ENCODE data around the gene CEP128.
A peak's percentile ranks its signal among the peaks of the same experiment; 100 is the strongest.

Gene CEP128

DNA sequence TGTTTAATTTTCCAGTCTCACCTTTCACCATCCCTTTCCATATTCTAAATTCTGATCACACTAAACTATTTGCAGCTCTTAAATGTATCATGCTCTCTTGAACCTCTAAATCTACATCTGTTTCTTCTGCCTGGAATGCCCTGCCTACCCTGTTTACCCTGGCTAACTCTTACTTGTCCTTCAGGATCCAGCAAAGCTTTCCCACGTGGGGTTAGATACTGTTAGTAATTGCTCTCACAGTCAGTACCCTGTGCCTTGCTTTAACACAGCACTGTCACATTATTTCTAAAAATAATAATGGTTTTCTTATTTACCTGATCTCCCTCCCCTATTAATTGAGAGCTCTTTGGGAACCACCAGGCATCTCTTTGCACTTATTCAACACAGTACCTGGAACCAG lies 333.0 kb downstream of the CEP128 start:
- no peak for DNase-seq (ENCODE audit: low spot score)

- DNase-seq (ENCODE audit: low spot score) = no peak
Measured at GRCh38 chr14:80607430-80608190, 333.9 kb downstream of the CEP128 start.

DNA sequence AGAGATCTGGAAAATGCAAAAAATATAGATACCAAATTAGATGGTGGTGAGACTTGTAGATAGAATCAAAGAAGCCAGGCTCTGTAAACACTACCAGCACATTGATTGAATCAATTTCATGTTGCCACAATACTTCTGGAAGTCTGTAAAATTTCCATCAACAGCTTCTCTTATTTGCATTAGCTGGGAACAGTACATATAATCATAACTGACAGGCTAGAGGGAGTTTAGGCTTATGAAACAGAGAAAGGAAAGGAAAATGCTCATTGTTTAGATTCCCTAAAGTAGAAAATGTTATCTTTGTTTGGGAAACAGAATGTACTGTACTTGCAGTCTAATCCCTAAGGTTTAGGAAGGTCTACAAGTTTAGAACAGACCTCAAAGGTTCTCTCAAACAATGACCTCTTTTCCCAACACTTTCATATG lies 335.2 kb downstream of the CEP128 start:
- no peak for DNase-seq (ENCODE audit: low spot score)

- DNase-seq (ENCODE audit: low spot score) = no peak
Measured at GRCh38 chr14:80605536-80605935, 336.0 kb downstream of the CEP128 start.

- DNase-seq (ENCODE audit: low spot score) = no peak
Measured at GRCh38 chr14:80602946-80603345, 338.6 kb downstream of the CEP128 start.

DNA sequence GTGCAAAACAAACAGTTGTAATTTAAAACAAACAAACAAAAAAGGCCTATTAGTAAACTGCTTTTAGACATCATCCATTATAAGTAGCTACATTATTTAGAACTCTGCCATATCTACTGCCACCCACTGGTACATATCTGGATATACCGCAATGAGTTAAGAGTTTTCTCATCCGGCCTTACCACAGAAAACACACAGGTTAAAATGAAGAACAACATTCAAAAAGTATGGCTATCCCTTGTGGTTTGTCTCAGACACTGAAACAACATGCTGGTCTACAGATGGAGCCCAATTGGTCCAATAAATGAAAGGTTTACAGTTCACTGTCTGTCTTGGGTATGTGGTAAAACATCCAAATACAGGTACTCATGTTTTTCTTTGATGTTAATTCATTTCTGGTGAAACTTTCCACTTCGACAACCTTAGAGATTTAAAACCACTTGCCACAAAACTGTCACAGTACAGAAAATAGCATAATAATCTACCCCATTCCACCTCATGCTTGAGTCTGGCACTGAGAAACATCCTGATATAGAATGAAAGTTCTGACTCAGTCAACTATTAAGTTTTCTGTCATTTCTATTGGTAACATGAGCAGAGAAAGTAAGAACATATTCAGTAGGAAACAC lies 354.3 kb downstream of the CEP128 start:
- peak; percentile 59 for DNase-seq (ENCODE audit: low spot score)

- no peak for DNase-seq (ENCODE audit: low spot score)
Measured at GRCh38 chr14:80586131-80586530, 355.4 kb downstream of the CEP128 start.

DNA sequence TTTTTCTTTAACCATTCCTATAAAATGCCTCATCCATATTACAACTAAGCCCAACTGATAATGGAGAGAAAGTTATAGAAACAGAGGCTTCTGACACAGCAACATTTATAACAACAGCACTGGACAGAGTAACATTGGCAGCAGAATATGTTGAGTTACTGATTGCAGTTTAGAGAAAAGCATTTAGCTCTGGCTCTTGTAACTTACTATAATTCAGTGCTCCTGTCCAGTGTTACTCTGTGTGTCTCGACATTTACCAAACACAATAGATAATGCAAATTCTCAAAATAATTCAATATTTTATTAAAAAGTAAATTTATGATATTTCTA lies 356.1 kb downstream of the CEP128 start:
- DNase-seq (ENCODE audit: low spot score) = no peak

DNA sequence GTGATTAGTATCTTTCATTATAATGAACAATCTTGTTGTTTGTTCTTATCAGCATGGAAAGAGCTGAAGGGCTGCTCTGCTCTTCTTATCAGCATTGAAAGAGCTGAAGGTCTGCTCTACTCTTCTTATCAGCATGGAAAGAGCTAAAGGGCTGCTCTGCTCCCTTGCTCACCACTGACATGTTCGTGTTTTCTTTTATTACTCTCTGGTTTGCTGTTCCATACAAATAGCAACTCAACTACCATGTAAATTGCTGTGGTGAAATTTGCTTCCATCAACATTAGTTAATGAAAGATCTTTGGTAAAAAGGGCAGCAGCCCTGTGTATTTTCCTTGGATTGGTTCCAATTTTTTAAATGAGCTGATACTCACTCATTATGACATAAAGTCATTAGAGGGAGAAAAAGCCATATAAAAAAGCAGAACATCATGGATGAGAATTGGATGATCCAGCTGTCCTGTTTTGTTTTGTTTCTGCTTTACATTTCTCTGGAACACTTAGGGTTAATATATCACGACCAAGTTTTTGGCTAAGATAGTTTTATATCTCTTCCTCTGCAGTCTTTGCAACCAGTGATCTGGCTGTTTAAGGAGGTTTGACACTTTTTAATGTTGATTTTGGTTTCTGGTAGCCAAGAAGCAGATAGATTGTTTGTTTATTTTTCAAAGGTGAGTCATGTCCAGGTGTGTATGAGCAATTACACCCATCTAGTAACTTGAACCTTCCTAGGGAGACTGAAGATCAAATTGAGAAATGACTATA lies 356.6 kb downstream of the CEP128 start:
- DNase-seq (ENCODE audit: low spot score) = peak; percentile 46

- no peak for DNase-seq (ENCODE audit: low spot score)
Measured at GRCh38 chr14:80577599-80577998, 363.9 kb downstream of the CEP128 start.

- no peak for DNase-seq (ENCODE audit: low spot score)
Measured at GRCh38 chr14:80576401-80576800, 365.1 kb downstream of the CEP128 start.

GRCh38 chr14:80575763-80576162 lies 365.8 kb downstream of the CEP128 start:
- no peak for DNase-seq (ENCODE audit: low spot score)

DNA sequence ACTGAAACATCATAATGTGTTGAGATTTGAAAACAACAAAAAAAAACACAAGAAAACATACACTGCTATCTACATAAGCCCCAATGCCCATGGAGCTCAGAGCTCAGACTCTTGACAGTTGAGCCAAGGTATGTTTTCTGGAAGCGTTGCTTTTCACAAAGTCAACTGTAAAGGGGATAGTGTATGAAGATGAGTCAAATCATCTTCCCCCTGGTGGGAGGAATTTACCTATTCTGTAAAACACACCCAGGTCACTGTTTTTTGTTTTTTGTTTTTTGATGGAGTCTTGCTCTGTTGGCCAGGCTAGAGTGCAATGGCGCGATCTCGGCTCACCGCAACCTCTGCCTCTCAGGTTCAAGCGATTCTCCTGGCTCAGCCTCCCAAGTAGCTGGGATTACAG lies 368.9 kb downstream of the CEP128 start:
- DNase-seq (ENCODE audit: low spot score) = no peak

GRCh38 chr14:80570930-80571298 lies 370.6 kb downstream of the CEP128 start:
- no peak for DNase-seq (ENCODE audit: low spot score)

DNA sequence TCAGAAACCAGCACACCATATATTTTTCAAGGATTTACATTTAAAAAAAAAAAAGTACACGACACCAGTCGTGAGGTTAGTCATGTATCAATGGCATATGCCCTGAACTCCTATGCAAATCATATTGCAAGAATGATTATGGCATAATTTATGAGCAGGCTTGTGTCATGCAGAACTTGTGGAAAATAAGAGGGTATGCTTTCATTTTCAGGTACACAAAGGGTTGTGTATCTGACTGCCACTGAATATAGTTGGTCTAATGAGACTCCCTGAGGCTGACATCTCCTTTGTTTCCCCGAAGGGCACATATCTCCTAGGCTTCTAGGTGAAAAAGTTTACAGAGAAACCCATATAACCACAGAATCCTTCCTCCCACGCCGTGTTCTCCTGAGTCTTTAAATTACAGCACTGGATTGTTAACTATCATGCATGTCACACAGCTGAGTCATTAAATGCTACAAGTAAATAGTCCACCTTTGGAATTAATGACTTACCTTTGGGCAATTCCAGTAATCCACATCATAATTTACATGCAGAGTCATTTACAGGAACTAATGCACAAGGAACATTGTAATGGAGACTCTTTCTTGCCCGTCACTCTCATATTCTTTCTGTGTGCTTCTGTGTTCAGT lies 373.5 kb downstream of the CEP128 start:
- DNase-seq (ENCODE audit: low spot score) = peak; percentile 77

- no peak for DNase-seq (ENCODE audit: low spot score)
Measured at GRCh38 chr14:80565001-80565400, 376.5 kb downstream of the CEP128 start.

GRCh38 chr14:80564051-80564450 lies 377.5 kb downstream of the CEP128 start:
- DNase-seq (ENCODE audit: low spot score) = no peak

DNA sequence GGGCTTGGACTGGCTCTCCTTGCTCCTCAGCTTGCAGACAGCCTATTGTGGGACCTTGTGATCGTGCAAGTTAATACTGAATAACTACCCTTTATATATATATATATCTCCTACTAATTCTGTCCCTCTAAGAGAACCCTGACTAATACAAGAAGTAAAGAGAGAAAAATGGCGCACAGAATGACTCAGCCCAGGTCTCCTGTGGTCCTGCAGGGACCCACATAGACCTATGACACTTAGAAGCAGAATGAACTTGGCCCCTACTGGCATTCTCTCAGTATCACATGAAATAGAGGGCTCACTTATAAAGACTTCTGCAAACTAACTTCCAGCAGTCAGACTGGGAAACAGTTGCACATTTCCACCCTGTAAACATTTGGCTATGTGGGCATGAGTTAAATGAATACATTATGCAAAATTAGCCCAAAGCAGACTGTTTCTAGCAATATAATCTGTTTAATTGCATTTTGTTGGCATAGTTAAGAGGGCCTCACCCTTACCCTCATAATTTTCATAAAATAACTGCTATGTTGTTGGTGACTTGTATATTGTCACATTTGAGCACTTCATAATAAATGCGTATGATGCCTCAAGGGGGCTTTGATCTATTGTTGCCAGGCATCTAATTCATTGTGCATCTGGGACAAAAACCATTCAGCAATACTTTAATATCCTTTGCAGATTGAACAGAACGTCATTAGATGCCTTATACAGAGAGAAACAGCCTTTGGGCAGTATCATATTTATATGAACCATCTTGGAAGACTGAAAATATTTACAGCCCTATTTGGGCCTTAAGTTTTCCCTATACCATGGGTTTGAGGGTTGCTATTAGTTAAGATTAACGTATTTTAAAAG lies 380.5 kb downstream of the CEP128 start:
- no peak for DNase-seq (ENCODE audit: low spot score)

DNA sequence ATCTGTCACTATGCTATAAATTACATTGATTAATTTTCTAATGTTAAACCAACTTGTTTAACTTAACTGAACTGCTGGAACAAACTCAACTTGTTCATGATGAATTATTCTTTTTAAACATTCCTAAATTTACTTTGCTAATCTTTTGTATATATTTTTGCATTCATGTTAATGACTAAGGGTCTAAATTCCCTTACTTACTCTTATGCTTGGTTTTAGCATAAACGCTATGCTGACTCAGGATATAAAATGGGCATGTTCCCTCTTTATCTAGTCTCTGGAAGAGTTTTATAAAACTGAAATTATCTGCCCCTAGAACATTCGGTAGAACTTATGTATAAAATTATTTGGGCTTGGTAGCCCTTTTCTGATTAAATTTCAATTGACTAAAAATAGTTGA lies 387.4 kb downstream of the CEP128 start:
- no peak for DNase-seq (ENCODE audit: low spot score)

DNA sequence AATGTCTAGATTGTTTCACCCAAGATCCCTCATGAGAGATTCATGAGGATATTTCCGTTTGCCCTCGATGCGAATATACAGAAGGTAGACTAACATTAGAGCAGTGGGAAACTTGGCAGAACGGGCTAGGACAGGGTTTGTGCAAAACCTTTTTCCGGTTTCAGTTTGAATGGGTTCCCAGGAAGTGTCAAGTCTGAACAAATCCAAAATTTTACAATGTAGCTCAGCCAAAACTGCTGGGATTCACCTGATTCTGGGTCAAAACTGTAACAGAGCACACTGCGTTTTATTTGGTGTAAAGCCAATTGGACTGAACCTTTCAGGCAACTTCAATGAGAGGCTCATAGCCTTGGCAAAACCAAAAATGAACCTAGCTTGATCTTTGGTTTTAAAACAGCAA lies 392.4 kb downstream of the CEP128 start:
- DNase-seq (ENCODE audit: low spot score) = no peak

DNA sequence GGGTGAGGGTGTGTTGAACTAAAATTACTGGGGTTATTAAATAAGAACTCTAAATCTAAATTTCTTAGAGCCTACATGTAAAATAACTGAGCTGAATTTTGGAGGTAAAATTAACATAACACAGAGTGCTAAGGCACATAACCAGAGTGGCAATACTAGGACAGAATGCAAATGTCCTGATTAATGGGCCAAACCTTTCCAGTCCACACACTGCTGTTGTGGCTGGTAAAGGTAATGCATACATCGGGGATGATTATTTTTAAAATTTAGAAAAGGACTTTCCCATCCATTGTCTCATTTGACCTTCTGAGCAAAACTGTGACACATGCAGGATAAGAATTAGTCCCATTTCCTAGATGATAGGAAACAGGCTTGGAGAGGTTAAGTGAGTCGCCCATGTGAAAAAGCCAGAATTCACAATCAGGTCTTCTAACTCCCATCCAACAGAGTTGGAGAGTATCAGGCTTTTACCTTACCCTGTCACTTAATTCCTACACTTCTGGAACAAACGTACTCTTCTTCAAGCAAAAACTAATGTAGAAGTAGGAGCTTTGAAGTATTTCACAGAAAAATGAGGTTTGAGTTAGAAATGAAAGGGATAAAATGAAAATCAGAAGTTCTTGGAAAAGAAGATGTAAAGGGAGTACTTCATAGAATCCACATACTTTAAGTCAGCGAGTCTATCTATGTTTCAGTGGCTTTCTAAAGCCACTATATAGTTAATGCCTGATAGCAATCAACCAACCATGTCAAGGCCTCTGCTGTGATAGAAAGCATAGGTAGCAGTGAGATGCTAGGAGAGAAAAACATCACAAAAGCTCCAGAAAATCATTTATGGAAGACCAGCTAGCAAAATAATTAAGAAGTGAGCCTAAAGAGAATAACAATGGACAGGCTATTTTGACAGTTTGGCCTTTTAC lies 395.3 kb downstream of the CEP128 start:
- no peak for DNase-seq (ENCODE audit: low spot score)

Data from SW480 (cell line).